GM10847 (cell line): ENCODE data around the gene SLC1A1.

Experiments used
- POLR2A ChIP-seq: IDR thresholded peaks from 2 replicates; pipeline ENCODE4 v1.6.1; 2011; ENCODE audit not compliant: insufficient read length; ENCODE audit errors: extremely low read depth

SLC1A1 gene

GRCh38 chr9:4515958-4516375 is 25.7 kb downstream of the SLC1A1 start:
- TF ChIP-seq POLR2A: no peak

DNA sequence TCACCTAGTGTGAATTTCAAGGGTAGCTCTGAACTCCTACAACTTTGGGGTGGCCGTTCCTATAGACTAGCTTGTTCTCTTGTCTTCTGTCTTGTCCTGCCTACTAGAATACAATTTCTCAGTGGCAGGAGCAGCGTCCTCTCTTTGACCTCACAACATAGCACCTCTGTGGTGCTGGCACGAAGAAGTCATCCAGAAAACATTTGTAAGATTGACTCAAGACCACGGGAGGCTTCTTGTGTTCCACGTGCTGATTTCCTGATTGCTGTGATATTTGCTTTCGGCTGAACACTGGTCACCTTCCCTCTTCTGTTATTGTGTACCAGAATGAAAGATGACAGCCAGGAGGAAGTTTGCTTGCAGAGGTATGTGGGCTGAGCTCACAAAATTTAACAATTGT is 27.0 kb downstream of the SLC1A1 start:
- TF ChIP-seq POLR2A: no peak

DNA sequence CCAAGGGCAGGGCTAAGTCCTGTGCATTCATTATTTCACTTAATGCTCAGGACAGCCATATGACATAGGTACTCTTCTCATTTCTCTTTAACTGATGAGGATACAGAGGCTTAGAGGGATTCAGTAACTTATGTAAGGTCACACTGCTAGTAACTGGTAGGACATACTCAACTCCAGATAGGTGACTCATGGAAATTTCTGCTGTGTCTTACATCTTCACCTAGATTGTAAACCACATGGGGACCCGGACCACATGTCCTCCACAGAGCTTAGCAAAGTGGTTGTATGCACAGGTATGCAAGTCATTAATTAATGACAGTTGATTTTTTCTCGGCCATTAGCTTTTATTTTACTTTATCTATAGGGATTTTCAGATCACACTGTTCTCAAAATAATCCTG is 29.3 kb downstream of the SLC1A1 start:
- no peak for TF ChIP-seq POLR2A

DNA sequence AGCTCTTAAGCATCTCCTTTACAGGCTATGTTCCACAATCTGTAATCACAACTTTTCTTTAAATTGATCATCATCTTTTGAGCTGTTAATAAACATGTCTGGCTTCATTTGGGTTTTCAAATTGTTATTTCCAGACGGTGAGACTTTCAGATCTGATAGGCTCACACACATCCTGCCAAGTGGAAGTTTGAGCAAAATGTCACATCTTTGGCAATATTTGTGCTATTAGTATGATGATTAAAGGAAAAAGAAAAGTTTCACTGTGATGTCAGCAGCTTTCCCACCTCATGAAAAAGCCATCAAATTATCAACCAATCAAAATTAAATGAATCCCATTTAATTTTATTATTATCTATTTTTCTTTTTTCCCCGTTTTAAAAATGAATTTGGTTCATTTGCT is 29.8 kb downstream of the SLC1A1 start:
- TF ChIP-seq POLR2A: no peak

DNA sequence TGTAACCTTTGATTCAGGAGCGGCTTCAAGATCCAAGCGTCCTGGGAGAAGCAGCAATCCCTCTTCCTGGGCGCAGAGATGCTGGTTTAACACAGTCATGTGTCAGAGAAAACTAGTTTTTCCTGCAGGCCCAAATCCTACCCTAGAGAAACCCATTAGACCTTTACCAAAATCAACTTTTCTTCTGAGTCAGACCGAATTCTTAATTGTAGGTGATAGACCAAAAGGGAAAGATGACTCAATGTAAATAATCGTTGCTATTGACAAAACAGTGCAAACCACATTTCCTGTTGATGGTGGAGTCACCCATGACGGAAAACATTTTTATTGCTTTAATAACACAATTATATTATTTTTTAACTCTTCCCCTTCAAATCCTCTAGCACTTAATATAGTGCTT is 40.1 kb downstream of the SLC1A1 start:
- TF ChIP-seq POLR2A: no peak

- no peak for TF ChIP-seq POLR2A
Observed at GRCh38 chr9:4537581-4537980, 47.3 kb downstream of the SLC1A1 start.

DNA sequence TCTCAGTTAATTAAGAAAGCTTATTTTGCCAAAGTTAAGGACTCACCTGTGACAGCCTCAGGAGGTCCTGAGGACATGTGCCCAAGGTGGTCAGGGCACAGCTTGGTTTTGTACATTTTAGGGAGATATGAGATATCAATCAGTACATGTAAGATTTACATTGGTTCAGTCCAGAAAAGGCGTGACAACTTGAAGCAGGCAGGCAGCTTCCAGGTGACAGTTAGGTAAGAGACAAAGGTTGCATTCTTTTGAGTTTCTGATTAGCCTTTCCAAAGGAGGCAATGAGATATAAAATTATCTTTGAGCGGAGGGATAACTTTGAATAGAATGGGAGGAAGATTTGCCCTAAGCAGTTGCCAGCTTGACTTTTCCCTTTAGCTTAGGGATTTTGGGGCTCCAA is 47.8 kb downstream of the SLC1A1 start:
- no peak for TF ChIP-seq POLR2A

- no peak for TF ChIP-seq POLR2A
Observed at GRCh38 chr9:4538621-4539020, 48.4 kb downstream of the SLC1A1 start.

DNA sequence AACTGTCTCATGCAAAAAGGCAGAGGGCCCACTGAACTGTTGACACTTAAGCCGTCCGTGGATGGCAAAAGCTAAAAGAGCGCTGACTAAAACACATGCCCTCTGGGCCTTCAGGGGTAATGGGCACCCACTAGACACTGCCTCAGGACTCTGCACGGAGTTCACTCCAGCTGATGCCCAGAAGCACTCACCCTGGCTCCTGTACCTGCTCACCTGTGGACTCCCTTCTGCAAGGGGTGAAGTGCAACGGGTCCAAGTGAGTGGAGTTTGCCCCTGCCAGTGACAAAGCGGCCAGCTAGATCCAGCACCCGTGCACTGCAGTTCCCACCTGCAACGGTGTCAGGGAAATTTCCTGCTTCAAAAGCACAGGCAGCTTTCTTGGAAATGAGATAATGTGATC is 50.2 kb downstream of the SLC1A1 start:
- TF ChIP-seq POLR2A: no peak

- no peak for TF ChIP-seq POLR2A
Observed at GRCh38 chr9:4541281-4541680, 51.0 kb downstream of the SLC1A1 start.

GRCh38 chr9:4541856-4542255 is 51.6 kb downstream of the SLC1A1 start:
- TF ChIP-seq POLR2A: no peak

DNA sequence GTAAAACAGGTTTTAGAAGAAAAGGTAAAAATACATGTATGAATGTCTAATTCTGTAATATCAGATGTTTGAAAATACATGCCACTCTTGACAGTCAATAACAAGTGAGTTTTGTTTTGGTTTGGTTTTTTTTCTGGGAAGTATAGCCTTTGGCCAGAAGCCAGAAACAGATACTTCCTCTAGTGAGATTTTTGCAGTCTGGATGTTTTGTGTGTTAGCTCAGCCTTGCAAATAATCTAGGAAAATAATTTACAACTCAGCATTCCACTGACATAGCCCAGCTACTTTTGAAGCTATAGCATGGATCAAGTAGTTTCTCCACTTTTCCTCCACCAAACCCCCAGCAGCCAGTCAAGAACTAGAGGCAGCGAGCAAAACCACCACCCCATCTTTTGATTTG is 56.7 kb downstream of the SLC1A1 start:
- no peak for TF ChIP-seq POLR2A

GRCh38 chr9:4548811-4549725 is 58.8 kb downstream of the SLC1A1 start:
- TF ChIP-seq POLR2A: no peak

GRCh38 chr9:4549751-4550295 is 59.6 kb downstream of the SLC1A1 start:
- no peak for TF ChIP-seq POLR2A

DNA sequence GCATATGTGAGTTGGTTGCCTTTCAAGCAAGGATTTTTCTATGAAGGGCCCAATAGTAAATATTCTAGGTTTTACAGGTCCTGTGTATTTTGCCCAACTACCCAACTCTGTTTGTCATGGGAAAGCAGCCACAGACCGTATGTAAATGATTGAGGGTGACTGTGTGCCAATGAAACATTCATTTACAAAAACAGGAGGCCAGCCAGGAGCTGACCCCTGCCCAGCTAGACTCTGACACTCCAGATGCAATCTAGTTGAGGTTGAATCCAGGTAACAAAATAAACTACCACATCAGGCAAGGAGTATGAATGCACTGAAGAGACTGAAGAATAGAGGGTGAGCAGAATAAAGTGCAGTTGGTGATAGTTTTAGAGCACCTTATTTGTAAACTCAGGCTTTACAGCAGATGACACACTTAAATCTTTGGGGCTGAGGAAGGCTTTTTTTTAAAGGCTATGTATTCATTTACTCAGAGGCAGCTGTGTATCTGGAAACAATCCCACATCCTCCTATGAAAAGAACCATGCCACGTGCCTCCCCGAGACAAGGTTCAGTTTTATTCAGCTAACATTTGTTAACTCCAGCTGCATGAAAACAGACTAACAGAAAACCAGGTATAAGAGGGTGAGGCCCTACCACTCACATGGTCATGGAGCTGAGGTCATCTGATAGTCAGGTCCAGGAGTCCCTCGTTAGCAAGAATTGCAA is 60.7 kb downstream of the SLC1A1 start:
- no peak for TF ChIP-seq POLR2A

GRCh38 chr9:4553951-4554381 is 63.7 kb downstream of the SLC1A1 start:
- no peak for TF ChIP-seq POLR2A

DNA sequence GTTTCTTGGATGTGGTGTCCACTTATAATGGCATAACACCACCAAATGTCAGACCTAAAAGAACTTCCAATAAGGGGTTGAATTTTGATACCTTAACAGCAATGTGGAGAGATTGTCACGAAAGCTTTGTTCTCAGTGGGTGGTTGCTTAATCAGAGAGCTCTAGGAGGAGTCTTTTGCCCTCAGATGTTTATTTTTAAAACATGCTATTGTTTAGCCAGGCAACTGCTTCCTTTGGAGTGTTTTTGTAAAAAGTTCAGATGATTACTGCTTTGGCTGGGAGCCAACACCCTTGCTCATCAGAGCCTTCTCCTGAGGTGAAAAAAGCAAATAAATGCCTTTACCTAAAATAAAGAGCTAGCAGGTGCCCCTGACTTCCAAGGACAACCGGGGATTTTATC is 65.0 kb downstream of the SLC1A1 start:
- no peak for TF ChIP-seq POLR2A
